ENCODE results near the gene DLGAP4.

DLGAP4 gene

GRCh38 chr20:36275441-36276189 is 30.5 kb upstream of the DLGAP4 start:
- DNase-seq, result no peak

DNA sequence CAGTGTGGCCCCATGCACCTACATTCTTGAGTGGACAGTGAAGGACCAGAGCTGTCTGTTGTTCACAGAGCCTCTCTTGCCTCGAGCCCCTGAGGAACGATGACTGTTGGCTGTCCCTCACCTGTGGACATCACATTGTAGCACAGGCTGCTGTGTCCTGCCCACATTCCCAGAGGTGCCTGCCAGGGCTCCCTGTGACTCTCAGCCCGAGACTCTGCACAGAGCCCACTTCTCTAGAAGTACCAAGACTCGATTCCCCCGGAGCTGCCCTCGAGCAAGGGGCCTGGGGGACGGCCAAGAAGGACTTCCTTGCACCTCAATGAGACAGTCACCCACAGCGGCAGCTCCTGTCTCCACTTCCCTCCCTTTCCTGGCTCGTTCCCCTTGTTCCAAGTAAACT is 28.6 kb upstream of the DLGAP4 start:
- no peak for DNase-seq

- no peak for DNase-seq
Observed at GRCh38 chr20:36279362-36279761, 26.8 kb upstream of the DLGAP4 start.

- no peak for DNase-seq
Observed at GRCh38 chr20:36279776-36280175, 26.4 kb upstream of the DLGAP4 start.

- no peak for DNase-seq
Observed at GRCh38 chr20:36281785-36282380, 24.3 kb upstream of the DLGAP4 start.

DNA sequence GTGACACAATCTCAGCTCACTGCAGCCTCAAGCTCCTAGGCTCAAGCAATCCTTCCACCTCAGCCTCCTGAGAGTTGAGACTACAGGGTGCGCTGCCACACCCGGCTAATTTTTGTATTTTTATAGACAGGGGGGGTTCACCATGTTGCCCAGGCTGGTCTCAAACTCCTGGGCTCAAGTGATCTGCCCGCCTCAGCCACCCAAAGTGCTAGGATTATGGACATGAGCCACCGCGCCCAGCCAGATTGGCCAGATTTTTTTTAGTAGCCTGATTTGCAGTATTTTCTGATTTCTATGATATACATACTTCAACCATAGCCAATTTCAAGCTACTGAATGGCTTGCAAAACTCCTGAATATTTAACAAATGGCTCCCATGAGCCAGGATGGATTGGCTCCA is 21.4 kb upstream of the DLGAP4 start:
- DNase-seq, result no peak

- DNase-seq, result no peak
Observed at GRCh38 chr20:36285746-36286447, 20.2 kb upstream of the DLGAP4 start.

DNA sequence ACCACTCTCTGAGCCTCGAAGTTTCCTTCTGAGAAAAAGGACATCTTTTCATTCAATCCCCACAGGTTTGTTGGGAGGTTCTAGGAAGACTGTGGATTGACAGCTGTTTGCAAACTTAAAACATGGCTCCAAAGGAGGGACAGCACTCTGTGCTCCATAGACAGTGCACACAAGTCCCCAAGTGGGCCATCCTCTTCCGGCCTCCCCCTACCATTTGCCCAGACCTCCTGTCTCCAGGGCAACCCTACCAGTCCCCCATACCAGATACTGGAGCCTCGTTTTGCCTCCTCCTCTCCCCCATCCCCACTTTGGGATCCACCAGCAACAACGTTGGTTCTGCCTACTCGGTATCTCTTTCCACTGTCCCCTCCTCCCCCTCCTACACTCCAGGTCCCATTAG is 8.5 kb upstream of the DLGAP4 start:
- no peak for DNase-seq

DNA sequence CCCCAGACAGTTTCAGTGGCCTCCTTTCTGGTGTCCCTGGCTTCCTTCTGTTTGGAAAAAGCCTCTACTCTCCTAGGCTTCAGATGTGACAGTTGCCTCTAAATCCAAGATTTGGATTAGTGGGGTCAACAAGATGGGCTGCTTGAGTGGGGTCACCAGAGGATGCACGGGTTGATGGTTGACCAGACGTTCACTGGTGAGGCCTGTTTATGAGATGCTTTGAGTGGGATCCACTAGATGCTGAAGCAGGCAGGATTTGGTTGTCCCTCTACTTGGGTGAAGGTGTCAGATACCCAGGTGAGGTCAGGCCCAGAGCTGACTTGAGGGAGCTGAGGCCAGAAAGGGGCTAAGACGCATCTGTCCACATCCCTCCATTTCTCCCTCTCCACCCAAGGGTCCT is 8.1 kb upstream of the DLGAP4 start:
- DNase-seq, result no peak

GRCh38 chr20:36298795-36299339 is 7.3 kb upstream of the DLGAP4 start:
- no peak for DNase-seq

GRCh38 chr20:36299459-36299858 is 6.7 kb upstream of the DLGAP4 start:
- no peak for DNase-seq

- DNase-seq, result no peak
Observed at GRCh38 chr20:36301359-36302119, 4.6 kb upstream of the DLGAP4 start.

- DNase-seq, result no peak
Observed at GRCh38 chr20:36303020-36303595, 3.0 kb upstream of the DLGAP4 start.

DNA sequence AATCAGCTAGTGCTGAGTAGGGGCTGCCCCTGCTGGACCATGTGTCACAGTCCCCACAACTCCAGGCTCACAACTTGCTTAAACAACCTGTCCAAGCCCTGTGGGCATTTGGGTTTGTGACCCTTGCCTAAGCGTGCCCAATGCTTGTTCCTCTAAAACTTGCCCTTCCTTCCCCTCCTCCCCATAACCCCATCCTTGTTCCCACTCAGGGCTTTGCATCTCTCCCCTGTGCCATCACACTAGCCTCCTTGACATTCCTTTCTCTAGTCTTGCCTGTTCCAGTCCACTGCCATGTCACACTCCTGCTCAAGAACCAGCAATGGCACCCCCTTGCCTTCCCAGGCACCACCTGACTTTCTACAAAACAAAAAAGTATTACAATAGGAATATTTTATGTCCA is 2.3 kb upstream of the DLGAP4 start:
- no peak for DNase-seq

DNA sequence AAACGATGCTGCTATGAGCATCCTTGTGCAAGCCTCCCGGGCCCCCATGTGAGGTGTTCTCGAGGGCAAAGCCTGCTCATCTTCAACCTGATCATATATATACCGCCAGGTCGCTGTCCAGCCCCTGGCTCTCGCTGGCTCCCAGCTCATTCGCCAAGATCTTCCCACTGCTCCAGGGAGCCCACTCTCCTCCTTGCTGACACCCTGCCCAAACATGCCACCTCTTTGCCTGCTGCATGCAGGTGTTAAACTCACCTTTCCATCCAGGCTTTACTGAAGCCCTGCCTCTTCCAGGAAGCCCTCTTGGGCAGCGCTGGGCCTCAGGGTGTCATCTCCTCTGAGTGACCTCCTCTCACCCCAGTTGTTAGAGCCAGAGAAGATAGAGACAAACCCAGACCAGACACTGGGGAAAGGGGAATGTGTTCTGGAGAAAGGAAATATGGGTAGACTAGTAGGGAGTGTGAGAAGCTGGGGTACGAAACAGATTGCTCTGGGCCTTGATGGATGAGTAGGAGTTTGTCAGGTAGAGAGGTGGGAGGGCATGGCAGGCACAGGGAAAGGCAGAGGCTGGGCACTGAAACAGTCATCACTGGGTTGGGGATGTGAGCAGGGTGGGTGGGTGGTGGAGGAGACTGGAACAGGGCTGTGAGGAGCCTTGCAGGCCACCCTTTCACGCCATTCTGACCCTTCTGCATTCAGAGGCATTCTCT is 1.2 kb upstream of the DLGAP4 start:
- no peak for DNase-seq

DNA sequence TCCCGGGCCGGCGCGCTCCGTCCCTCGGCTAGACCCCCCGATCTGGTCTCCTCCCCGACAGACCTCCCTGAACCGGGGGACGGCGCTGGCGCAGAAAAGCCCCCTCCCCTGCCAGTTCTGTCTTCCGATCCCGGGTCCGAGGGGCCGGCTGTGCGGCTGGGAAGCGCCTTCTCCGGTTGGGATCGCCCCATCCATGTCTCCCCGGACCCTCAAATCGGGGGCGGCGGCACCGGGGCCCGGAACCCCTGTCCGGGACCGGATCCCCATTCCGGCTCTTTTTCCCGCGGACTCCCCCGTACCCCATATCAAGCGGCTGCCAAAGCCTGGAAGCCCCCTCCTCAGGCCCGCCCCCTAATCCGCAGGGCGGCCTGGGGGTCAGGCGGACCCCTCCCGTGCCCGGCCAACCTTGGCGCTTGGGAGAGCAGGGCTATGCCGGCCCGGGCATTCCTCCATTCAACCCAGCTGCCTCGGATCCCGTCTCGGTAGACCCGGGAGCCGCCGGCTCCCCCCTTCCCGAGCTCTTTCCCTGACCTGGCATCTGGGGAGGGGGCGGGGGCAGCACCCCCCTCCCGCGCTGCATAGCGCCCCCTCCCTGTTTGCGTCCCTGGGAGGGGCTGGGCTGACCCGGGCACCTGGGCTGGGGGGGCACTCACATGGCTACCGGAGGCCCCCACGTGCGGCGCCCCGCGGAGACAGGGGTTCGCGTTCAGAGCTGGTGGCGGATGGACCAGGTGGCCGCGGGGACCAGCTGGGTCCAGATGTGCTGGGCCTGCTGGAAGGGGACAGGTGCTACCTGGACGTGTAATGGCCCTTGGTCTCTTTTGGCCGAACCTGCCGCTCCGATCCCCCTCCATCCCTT is 643 bp downstream of the DLGAP4 start:
- DNase-seq, result no peak

DNA sequence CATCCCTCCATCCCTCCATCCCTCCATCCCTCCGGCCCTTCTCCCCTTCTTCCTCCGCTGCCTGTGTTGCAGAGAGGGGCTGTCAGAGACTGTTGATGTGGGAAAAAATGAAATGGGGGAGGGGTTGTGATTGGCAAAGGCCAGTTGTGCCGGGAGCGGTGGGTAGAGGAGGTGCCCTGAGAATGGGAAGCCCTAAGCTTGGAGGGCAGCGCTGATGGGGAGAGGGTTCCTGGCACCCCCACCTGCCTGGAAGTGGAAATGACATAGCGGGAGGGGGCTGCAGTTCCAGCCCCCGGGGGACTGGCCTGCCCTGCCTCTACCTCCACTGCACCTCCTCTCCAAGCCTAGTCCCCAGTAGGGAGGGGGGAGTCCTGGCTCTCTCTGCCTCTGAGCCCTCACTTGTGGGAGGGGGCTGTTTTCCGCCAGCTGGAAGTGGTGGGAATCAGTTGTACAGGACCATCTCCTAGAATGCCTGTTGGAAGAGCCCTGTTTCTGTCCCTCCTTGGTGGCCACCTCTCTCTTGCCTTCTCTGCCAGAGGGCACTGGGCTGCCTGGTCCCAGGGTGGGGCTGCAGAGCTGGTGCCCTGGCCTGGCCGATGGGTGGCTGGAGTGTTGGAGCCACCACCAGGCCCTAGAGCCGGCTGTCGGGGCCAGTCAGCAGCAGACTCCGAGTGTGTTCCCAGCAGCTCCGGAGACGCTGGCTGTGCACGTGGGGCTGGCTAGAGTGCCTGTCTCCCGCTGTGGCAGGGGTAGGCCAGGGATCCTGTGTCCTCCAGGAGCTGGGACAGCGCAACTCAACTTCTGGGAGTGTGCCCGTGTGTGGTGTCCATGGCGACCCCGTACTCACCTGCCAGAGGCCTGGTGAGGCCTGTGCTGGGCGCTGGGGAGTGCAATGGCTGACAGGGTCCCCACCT is 1.5 kb downstream of the DLGAP4 start:
- DNase-seq, result no peak

GRCh38 chr20:36308353-36308752 is 2.2 kb downstream of the DLGAP4 start:
- no peak for DNase-seq

GRCh38 chr20:36308986-36309385 is 2.8 kb downstream of the DLGAP4 start:
- DNase-seq, result no peak

DNA sequence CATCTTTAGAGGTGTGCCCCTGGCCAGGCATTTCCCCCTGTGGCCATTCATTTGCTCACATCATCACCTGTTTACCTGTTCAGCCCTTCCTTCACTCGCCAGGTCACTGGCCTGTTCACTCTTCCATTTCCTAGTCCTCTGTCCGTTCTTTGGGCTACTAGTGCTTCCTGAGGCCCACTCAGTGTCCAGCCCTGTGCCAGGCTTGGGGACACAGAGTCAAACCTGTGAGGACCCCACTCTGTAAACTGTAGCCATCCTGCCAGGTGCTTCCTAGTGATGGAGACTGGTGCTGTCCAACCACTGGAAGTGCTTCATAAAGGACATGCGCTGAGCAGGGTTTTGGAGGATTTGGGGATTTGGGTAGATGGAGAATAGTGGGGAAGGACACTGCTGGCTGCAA is 3.5 kb downstream of the DLGAP4 start:
- DNase-seq, result no peak

Data from DMS153 (cell line).